ENCODE data around the gene CHIA. TPM values are rescaled to one million over a fixed set of nuclear protein-coding genes. Genes with fewer than 3 reads are reported as not detected.

CHIA gene
- total RNA-seq, result not detected
- long read RNA-seq, result 0 reads

- DNase-seq (peak; percentile 23), ATAC-seq (no peak)
- intact Hi-C loops (cut with DNase I), result no loop called here
Observed at GRCh38 chr1:111290630-111291029, at the start of gene CHIA. CHIA (plus strand) TSS chr1:111290851; CDS start chr1:111310468, 19,617 bp downstream.

DNA sequence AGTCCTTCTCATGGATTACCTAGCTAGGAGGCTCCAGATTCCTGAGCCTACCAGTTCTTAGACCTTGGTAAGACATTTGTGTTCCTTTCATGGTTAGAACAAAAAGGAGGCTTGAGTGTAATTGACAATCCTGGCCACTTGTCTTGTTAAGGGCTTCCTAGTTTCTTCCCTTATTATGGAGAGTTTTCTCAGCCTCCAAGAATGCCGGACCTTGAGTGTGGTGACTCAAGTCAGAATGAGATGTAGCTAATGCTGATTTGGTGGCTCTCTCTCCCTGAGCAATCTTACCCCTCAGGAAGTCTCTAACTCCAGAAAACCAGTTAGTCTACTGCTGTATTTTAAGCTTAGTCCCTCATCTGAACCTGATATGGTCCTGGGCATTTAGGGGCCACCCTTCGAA lies 48.9 kb upstream of the CHIA start:
- intact Hi-C loops (cut with DNase I), result no loop called here
- DNase-seq, result no peak
- ATAC-seq, result no peak

GRCh38 chr1:111242805-111243523 lies 47.7 kb upstream of the CHIA start:
- ATAC-seq (peak in 1 of 2 donors; percentile 56), DNase-seq (no peak)
- intact Hi-C loops (cut with DNase I), result no loop called here

GRCh38 chr1:111247125-111247838 lies 43.4 kb upstream of the CHIA start:
- no peak for DNase-seq
- intact Hi-C loops (cut with DNase I), result no loop called here
- no peak for ATAC-seq

DNA sequence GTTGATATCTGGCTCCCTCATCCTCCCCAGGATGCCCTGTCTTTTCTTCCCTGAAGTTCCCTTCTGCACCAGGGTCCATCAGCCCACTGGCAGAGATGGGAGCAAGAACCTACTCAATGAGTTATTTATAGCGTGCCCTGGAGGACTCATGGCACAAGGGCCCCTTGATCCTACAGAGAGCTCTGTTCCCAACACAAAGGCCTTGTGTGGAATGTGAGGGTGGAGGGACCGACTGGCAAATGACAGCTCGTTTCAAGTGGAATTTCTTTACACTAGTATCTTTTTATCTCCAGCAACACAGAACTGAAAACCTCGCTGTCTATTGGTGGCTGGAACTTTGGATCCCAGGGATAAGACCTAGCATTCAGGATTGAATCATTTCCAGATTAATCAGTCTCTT lies 40.7 kb upstream of the CHIA start:
- ATAC-seq, result no peak
- DNase-seq, result no peak
- intact Hi-C loops (cut with DNase I), result no loop called here

GRCh38 chr1:111251570-111251969 lies 39.1 kb upstream of the CHIA start:
- DNase-seq (no peak), ATAC-seq (no peak)
- intact Hi-C loops (cut with DNase I), result no loop called here

- ATAC-seq, result no peak
- no peak for DNase-seq
- intact Hi-C loops (cut with DNase I), result no loop called here
Observed at GRCh38 chr1:111252786-111253185, 37.9 kb upstream of the CHIA start.

DNA sequence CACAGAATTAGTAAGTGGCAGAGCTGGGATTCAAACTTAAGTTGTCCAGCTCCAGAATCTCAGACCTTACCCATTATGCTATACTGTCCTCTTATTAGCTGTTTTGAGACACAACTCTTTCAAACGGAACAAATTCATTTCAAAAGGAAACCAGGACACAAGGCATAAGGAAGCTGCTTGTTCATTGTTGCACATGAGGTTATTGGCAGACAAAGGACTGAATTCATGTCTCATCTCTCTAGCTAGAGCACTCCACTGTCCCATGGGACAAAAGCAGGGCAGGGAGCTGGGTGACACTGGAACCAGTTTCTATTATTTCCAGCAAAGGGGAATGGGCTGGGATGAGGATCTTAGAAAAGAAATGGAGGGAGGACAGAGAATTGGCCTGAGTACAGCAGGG lies 36.8 kb upstream of the CHIA start:
- ATAC-seq (no peak), DNase-seq (no peak)
- intact Hi-C loops (cut with DNase I), result no loop called here

GRCh38 chr1:111256988-111257658 lies 33.5 kb upstream of the CHIA start:
- ATAC-seq, result no peak
- intact Hi-C loops (cut with DNase I), result no loop called here
- no peak for DNase-seq

DNA sequence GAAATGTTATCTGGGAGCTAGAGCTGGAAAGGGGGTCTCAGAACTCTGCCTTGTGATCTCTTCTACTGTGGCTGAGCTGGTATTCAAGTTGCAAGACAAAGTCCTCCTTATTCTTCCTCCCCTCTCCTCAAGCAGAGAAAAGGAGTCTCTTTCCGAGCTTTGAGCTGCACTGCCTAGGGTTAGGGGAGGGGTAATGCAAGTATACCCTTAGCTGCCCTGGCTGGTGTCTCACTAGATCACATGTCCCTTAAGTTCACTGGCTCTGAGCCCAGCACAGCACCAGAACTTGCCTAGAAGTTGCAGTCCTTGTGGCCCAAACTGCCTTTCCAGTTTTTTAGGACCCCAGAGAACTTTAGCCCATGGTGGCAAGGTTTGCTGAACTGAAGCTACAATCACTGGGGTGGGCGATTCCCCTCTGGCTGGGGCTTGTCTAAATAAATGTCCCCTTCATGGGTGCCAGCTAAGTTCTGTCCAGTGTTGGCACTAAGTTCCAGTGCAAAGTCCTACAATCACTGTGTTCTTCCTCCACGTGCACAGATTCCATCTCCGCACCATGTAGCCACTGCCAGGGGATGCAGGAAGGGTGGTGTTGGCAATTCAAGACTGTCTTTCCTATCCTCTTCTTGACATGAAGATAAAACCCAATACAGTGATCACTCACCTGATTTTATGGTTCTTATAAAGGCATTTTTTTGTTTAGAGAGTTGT lies 22.7 kb upstream of the CHIA start:
- DNase-seq (no peak), ATAC-seq (no peak)
- intact Hi-C loops (cut with DNase I), result no loop called here

DNA sequence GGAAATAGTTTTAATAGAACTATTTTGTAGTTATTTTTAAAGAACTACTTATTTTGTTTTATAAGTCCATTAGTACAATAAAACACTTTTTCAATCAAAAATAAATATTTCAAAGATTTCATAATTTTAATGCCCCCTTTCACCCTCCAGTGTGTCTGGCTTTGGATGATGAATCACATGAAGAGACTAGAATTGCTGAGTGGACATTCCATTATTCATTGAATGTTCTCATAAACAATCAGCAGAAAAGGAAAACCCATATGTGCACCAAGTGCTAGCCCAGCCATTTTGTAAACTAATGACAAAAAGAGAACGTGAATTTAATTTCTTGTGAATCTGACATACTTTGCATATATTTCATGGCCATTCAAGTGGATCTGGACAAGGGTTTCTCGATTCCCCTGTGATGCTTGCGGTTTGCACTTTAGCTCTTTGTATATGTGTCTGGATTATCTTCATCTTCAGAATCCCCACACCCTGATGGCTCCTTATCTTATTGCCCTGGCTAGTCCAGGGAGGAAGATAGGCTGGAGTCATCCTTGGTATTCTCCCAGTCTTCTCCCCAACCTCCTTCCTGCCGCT lies 20.7 kb upstream of the CHIA start:
- ATAC-seq (no peak), DNase-seq (no peak)
- intact Hi-C loops (cut with DNase I), result no loop called here

- intact Hi-C loops (cut with DNase I), result no loop called here
- ATAC-seq (no peak), DNase-seq (no peak)
Observed at GRCh38 chr1:111270771-111271463, 19.7 kb upstream of the CHIA start.

DNA sequence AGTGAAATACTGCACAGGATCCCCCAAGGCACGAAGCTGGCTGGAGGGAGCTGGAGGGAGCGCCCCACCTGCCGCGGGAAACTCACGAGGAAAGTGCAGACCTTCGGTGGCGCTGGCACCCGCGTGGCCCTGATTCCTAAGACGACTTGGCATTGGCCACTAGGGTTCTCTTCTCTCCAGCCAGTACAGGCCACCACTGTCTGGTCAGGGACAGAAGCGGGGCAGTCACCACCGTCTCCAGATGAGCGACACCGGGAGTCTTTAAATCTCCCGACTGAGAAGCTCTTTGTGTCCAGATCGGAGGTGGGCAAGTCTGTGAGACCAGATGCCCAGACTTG lies 19.2 kb upstream of the CHIA start:
- no peak for DNase-seq
- intact Hi-C loops (cut with DNase I), result no loop called here
- ATAC-seq, result no peak

- no peak for ATAC-seq
- intact Hi-C loops (cut with DNase I), result no loop called here
- DNase-seq, result no peak
Observed at GRCh38 chr1:111272081-111272480, 18.6 kb upstream of the CHIA start.

DNA sequence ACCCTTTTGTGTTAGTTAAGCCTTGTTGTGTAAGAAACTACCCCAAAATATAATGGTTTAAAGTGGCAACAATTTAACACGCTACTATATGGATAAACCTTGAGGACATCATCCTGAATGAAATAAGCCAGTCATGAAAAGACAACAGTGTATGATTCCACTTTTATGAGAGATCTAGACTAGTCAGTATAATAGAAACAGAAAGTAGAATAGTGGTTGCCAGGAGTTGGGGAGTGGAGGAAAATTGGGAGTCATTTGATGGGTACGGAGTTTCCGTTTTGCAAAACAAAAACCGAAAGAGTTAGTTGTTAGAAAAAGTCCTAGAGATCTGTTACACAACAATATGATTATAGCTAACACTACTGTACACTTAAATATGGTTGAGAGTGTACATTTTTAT lies 16.0 kb upstream of the CHIA start:
- DNase-seq, result no peak
- peak; percentile 38 to 56 for ATAC-seq
- intact Hi-C loops (cut with DNase I), result no loop called here

DNA sequence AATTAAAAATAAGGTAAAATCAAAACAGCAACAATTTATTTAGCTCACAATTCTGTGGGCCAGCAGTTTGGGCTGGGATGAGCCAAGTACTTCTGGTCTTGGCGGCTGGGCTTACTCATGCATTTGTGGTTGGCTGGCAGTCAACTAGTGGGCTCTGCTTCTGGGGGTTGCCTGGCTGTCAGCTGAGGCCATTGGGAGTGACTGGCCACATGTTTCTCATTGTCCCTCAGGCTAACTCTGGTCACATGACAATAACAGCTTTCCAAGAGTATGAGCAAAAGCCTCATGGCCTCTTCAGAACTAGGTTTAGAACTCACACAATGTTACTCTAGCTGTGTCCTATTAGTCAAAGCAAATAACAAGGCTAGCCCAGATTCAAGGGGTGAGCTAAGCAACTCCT lies 15.6 kb upstream of the CHIA start:
- intact Hi-C loops (cut with DNase I), result no loop called here
- ATAC-seq (peak; percentile 91 to 98), DNase-seq (peak; percentile 71)

- no peak for ATAC-seq
- intact Hi-C loops (cut with DNase I), result no loop called here
Observed at GRCh38 chr1:111275780-111276433, 14.7 kb upstream of the CHIA start.

GRCh38 chr1:111279144-111279543 lies 11.5 kb upstream of the CHIA start:
- no peak for ATAC-seq
- intact Hi-C loops (cut with DNase I), result no loop called here

More at GRCh38 chr1:111275780-111276433, 14.7 kb upstream of the CHIA start:
- no peak for DNase-seq

More at GRCh38 chr1:111279144-111279543, 11.5 kb upstream of the CHIA start:
- DNase-seq, result no peak

All from left cardiac atrium (tissue), 4 donors.